ENCODE measurements around the gene SH3GL2.

GRCh38 chr9:17588941-17589340 lies 10.1 kb downstream of the SH3GL2 start:
- TF ChIP-seq EZH2phosphoT487 (IDR thresholded peaks at IDR 0.05; ENCODE audit: borderline replicate concordance, low read length) = no peak
- no peak for TF ChIP-seq CTCF (IDR thresholded peaks at IDR 0.05; ENCODE audit: low read depth, low read length, poor library complexity, severe bottlenecking)
